Kidney (tissue), 14 donors: ENCODE measurements around the gene ST8SIA5. TPM values are rescaled to one million over a fixed set of nuclear protein-coding genes. Genes with fewer than 3 reads are reported as not detected.

Experiments
- DNase-seq, 5 donors: peaks; one replicate each; pipeline ENCODE4 v3.0.0-alpha.2; 2013 to 2020
- FAIRE-seq: peaks from 2 replicates; lab custom pipeline; 2012; peaks lifted over from hg19 to GRCh38; lab: Jason Lieb, UNC
- H3K27ac ChIP-seq, 2 donors: one replicate each; pipeline ENCODE4 v1.7.0; 2013; ENCODE audit warnings: low read depth in 2 of 2, low read length in 2 of 2, inconsistent platforms in 1 of 2
- H3K27me3 ChIP-seq: one replicate; pipeline ENCODE4 v1.7.1; 2013; ENCODE audit warnings: low read length, inconsistent platforms; ENCODE audit not compliant: control insufficient read depth, insufficient read depth
- H3K36me3 ChIP-seq, 3 donors: one replicate each; pipeline versions ENCODE4 v1.7.0 to v1.7.1; 2013; ENCODE audit warnings: low read length in 3 of 3, control low read depth in 1 of 3, inconsistent platforms in 1 of 3; ENCODE audit not compliant: insufficient read depth in 3 of 3, control insufficient read depth in 2 of 3
- H3K4me1 ChIP-seq, 3 donors: one replicate each; pipeline versions ENCODE4 v1.7.0 to v1.7.1; 2013; ENCODE audit warnings: low read length in 3 of 3, inconsistent platforms in 1 of 3, low read depth in 1 of 3; ENCODE audit not compliant: control insufficient read depth in 2 of 3, insufficient read depth in 2 of 3
- H3K4me3 ChIP-seq, 3 donors: one replicate each; pipeline versions ENCODE4 v1.7.0 to v1.8.1; 2013; ENCODE audit warnings: low read length in 3 of 3, control low read depth in 1 of 3, inconsistent platforms in 1 of 3
- H3K9ac ChIP-seq, 3 donors: one replicate each; pipeline versions ENCODE4 v1.7.0 to v1.7.1; 2013; ENCODE audit warnings: low read length in 3 of 3, control low read depth in 1 of 3, inconsistent platforms in 1 of 3
- H3K9me3 ChIP-seq, 3 donors: one replicate each; pipeline versions ENCODE4 v1.7.0 to v1.7.1; 2013; ENCODE audit warnings: low read length in 3 of 3, control low read depth in 1 of 3, inconsistent platforms in 1 of 3; ENCODE audit not compliant: control insufficient read depth in 2 of 3, insufficient read depth in 1 of 3
- intact Hi-C: fragments of 100-400 bp; cut with DNase I; formaldehyde crosslinking; loops from one replicate; pipeline ENCODE4 v1.11.1; 2022
- polyA plus RNA-seq: library from polyadenylated mRNA; stranded (reverse); fragments of 350-450 nt; fragmentation: Illumina TruSeq; extraction: RNeasy Lipid Tissue Mini Kit (QIAGEN cat#74804); gene quantifications from one replicate; pipeline ENCODE4 v1.2.3, GENCODE V29; 2014; ENCODE audit warnings: low read depth, low replicate concordance; ENCODE audit not compliant: insufficient read depth
- total RNA-seq: library from RNA; stranded (reverse); fragmentation: NEBNext Ultra II Directional; extraction: Animal tissue kit (Norgen Biotek cat#: 25700); gene quantifications from one replicate; pipeline ENCODE4 v1.2.1, GENCODE V29; 2021
- TF ChIP-seq, protein P1 (sequence below): IDR thresholded peaks from 3 replicates; pipeline ENCODE4 v1.5.1; 2012; ENCODE audit warnings: mild to moderate bottlenecking, moderate library complexity, borderline replicate concordance; ENCODE audit not compliant: insufficient read depth; ENCODE audit errors: extremely low read depth
- donor health status: control.
- donor health status: control.
- donor health status: control.
- donor health status: control.
- donor health status: control.
- donor health status: DM: yes; HTN: yes; CAD: no.
- donor health status: Normal renal cell carcinoma (clear cell type).

The ST8SIA5 gene
- total and polyA plus RNA-seq, 2 donors from 2014 or later: 1.4 to 2.7 TPM

DNA sequence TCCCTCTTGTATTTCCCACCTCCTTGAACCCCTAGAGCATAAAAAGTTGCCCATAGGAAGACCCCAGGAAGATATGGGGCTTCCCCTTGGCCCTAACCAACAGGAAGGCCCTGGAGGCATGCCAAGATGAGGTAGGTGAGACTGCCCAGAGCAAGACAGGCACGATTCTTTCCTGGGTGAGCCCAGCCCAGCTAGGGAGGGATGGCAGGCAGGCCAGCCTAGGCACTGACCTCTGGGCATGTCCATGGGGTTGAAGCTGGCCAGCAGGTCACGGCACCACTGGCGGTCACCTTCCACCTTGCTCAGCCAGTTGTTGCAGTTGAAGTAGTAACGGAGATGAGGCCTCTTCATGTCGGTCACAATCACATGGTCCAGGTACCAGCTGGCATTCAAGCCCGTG lies 117.5 kb downstream of the ST8SIA5 start:
- DNase-seq (peak in 1 of 5 donors; percentile 4), FAIRE-seq (no peak)
- H3K36me3 ChIP-seq: no peaks in the 10 kb centered on the region
- no peak overlapping the region for H3K4me3 ChIP-seq
- no peaks in the 10 kb centered on the region for H3K4me1 ChIP-seq
- intact Hi-C loops: no loop called here
- no peaks in the 10 kb centered on the region for H3K27me3 ChIP-seq
- no peaks in the 10 kb centered on the region for H3K9me3 ChIP-seq
- H3K27ac ChIP-seq: no peak overlapping the region
- TF ChIP-seq, protein P1, sequence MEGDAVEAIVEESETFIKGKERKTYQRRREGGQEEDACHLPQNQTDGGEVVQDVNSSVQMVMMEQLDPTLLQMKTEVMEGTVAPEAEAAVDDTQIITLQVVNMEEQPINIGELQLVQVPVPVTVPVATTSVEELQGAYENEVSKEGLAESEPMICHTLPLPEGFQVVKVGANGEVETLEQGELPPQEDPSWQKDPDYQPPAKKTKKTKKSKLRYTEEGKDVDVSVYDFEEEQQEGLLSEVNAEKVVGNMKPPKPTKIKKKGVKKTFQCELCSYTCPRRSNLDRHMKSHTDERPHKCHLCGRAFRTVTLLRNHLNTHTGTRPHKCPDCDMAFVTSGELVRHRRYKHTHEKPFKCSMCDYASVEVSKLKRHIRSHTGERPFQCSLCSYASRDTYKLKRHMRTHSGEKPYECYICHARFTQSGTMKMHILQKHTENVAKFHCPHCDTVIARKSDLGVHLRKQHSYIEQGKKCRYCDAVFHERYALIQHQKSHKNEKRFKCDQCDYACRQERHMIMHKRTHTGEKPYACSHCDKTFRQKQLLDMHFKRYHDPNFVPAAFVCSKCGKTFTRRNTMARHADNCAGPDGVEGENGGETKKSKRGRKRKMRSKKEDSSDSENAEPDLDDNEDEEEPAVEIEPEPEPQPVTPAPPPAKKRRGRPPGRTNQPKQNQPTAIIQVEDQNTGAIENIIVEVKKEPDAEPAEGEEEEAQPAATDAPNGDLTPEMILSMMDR: no peak
- H3K9ac ChIP-seq: no peak overlapping the region

DNA sequence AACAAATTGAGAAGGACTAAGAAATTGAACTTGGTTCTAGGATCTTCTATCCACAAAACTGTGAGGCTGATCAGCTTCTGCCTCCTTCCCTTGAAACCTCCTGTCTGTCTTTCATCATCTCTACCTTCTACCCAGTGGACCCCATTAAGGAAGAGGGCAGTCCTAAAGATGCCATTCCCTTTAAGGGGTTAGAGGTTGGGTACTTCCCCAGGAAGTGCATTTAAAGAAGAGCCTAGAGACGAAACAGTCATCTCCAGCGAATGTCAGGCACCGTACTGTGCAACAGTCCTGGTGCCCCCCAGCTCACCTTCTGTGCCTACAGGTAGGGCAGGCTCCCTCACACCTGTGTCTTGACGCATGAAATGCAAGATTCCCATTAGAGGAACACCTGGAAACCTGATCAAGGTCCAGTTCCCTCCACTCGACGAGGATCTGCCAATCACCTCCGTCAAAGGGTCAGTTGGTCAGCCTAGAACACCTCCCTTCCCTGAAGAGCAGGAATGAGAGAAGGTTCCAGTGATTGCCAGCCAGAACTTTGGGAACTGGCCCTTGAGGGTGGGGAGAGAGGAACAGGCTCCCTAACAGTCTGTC lies 120.7 kb downstream of the ST8SIA5 start:
- Histone ChIP-seq H3K36me3 (no peaks in the 10 kb centered on the region), H3K4me3 (no peak overlapping the region), H3K27ac (no peak overlapping the region), H3K27me3 (no peaks in the 10 kb centered on the region), H3K9me3 (no peaks in the 10 kb centered on the region), H3K4me1 (no peaks in the 10 kb centered on the region), H3K9ac (no peak overlapping the region)
- intact Hi-C loops: no loop called here
- FAIRE-seq (no peak), DNase-seq (peak in 1 of 5 donors; percentile 7)
- TF ChIP-seq, protein P1: no peak

DNA sequence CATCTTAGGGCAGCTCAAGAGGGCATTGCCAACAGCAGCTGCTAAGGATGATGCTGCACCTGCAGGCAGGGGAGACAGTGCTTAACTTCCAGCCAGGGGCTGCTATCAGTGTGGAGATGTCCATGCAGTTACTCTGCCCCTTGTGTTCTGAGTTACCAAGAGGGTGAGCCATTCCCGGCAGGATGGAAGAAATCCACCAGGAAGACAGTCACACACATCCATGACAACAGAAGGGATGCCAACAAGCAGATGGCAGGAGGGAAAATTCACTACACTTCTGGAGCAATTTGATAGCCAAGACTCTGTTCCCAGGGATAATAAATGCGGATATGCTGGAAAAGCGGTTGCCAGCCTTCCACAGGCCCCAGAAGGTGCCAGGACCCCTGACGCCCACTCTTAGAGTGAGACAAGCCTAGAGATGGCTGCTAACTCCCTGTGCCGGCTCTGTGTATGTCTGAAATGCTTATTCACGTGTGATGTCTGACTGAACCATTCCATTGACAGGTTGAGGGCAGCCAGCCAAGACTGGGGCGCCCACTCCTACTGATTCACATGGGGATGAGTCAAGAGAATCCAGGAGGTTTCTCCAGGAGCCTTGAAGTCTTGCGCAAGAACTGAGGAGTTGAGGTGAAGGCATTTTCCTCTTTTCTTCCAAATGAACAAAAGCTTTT lies 124.3 kb downstream of the ST8SIA5 start:
- intact Hi-C loops: no loop called here
- TF ChIP-seq, protein P1: no peak
- FAIRE-seq (no peak), DNase-seq (no peak)
- Histone ChIP-seq H3K9ac (no peak overlapping the region), H3K27me3 (no peaks in the 10 kb centered on the region), H3K36me3 (no peaks in the 10 kb centered on the region), H3K4me1 (no peaks in the 10 kb centered on the region), H3K4me3 (no peak overlapping the region), H3K9me3 (no peaks in the 10 kb centered on the region), H3K27ac (no peak overlapping the region)
